ENCODE data around the gene FTH1.

The FTH1 gene

GRCh38 chr11:61967116-61967923, at the start of gene FTH1:
FTH1 (minus strand) TSS chr11:61967634; CDS start chr11:61967425, 209 bp downstream.
- peak; percentile 93 to 97 for DNase-seq (ENCODE audit: low read depth in 2 of 2)
- no peak for TF ChIP-seq CTCF (IDR thresholded peaks at IDR 0.05; ENCODE audit: low read depth, low read length)

GRCh38 chr11:62015615-62016014, 48.2 kb upstream of the FTH1 start:
- no peak overlapping the region for H3K4me3 ChIP-seq (replicated peaks in 1 of 2; ENCODE audit: low read depth in 2 of 2, low read length in 2 of 2)
- no peak for DNase-seq (ENCODE audit: low read depth in 2 of 2)
- no peak for TF ChIP-seq CTCF (IDR thresholded peaks at IDR 0.05; ENCODE audit: low read depth, low read length)

More at GRCh38 chr11:61967116-61967923, at the start of gene FTH1:
- peak within 1 kb of the TSS; percentile 85 to 98 for H3K4me3 ChIP-seq (replicated peaks in 1 of 2; ENCODE audit: low read depth in 2 of 2, low read length in 2 of 2)

- no peak for TF ChIP-seq CTCF (IDR thresholded peaks at IDR 0.05; ENCODE audit: low read depth, low read length)
- DNase-seq (ENCODE audit: low read depth in 2 of 2) = peak in 1 of 2 donors; percentile 81
These were observed 46.4 kb upstream of the FTH1 start for GRCh38 chr11:62013537-62014476.

GRCh38 chr11:62012832-62013461, 45.5 kb upstream of the FTH1 start:
- TF ChIP-seq CTCF (IDR thresholded peaks at IDR 0.05; ENCODE audit: low read depth, low read length) = no peak
- peak in 1 of 2 donors; percentile 22 for DNase-seq (ENCODE audit: low read depth in 2 of 2)
- H3K4me3 ChIP-seq (replicated peaks in 1 of 2; ENCODE audit: low read depth in 2 of 2, low read length in 2 of 2) = no peak overlapping the region

More at GRCh38 chr11:62013537-62014476, 46.4 kb upstream of the FTH1 start:
- H3K4me3 ChIP-seq (replicated peaks in 1 of 2; ENCODE audit: low read depth in 2 of 2, low read length in 2 of 2) = no peak overlapping the region

GRCh38 chr11:62012451-62012831, 45.0 kb upstream of the FTH1 start:
- H3K4me3 ChIP-seq (replicated peaks in 1 of 2; ENCODE audit: low read depth in 2 of 2, low read length in 2 of 2) = no peak overlapping the region
- TF ChIP-seq CTCF (IDR thresholded peaks at IDR 0.05; ENCODE audit: low read depth, low read length) = no peak
- DNase-seq (ENCODE audit: low read depth in 2 of 2) = peak; percentile 44 to 75

GRCh38 chr11:62011881-62012280, 44.4 kb upstream of the FTH1 start:
- no peak for TF ChIP-seq CTCF (IDR thresholded peaks at IDR 0.05; ENCODE audit: low read depth, low read length)
- no peak for DNase-seq (ENCODE audit: low read depth in 2 of 2)
- H3K4me3 ChIP-seq (replicated peaks in 1 of 2; ENCODE audit: low read depth in 2 of 2, low read length in 2 of 2) = no peak overlapping the region

All from cardiac fibroblast (primary cell).